ENCODE measurements around the gene PHF21B.

The PHF21B gene

GRCh38 chr22:44891791-44892190 is 118.0 kb downstream of the PHF21B start:
- no peak for DNase-seq

GRCh38 chr22:44891293-44891747 is 118.5 kb downstream of the PHF21B start:
- no peak for DNase-seq

GRCh38 chr22:44890416-44891292 is 119.2 kb downstream of the PHF21B start:
- no peak for DNase-seq

GRCh38 chr22:44889255-44889878 is 120.4 kb downstream of the PHF21B start:
- DNase-seq = peak; percentile 35

- DNase-seq = no peak
Observed at GRCh38 chr22:44888491-44889254, 121.1 kb downstream of the PHF21B start.

- no peak for DNase-seq
Observed at GRCh38 chr22:44887941-44888366, 121.9 kb downstream of the PHF21B start.

GRCh38 chr22:44885806-44886360 is 123.9 kb downstream of the PHF21B start:
- no peak for DNase-seq

GRCh38 chr22:44884968-44885805 is 124.6 kb downstream of the PHF21B start:
- DNase-seq = peak; percentile 22

GRCh38 chr22:44884562-44884961 is 125.2 kb downstream of the PHF21B start:
- no peak for DNase-seq

GRCh38 chr22:44883011-44883421 is 126.8 kb downstream of the PHF21B start:
- no peak for DNase-seq

GRCh38 chr22:44882226-44882905 is 127.4 kb downstream of the PHF21B start:
- DNase-seq = no peak

GRCh38 chr22:44881624-44882023 is 128.2 kb downstream of the PHF21B start:
- DNase-seq = no peak

GRCh38 chr22:44880610-44881290 is 129.1 kb downstream of the PHF21B start:
- no peak for DNase-seq

GRCh38 chr22:44879301-44879680 is 130.5 kb downstream of the PHF21B start:
- DNase-seq = no peak

- DNase-seq = no peak
Observed at GRCh38 chr22:44878483-44879300, 131.1 kb downstream of the PHF21B start.

- DNase-seq = no peak
Observed at GRCh38 chr22:44876921-44877320, 132.9 kb downstream of the PHF21B start.

GRCh38 chr22:44871782-44872181 is 138.0 kb downstream of the PHF21B start:
- no peak for DNase-seq

GRCh38 chr22:44870021-44870420 is 139.8 kb downstream of the PHF21B start:
- DNase-seq = peak; percentile 61

GRCh38 chr22:44869196-44869595 is 140.6 kb downstream of the PHF21B start:
- no peak for DNase-seq
